Stimulated activated naive CD8-positive, alpha-beta T cell treated with anti-CD3 and anti-CD28 coated beads, Interleukin-15, Interleukin-2, amounts not matched to agents 100 ng/mL and 50 ng/mL, for 24 hours (primary cell): ENCODE data around the gene RPS26.

Experiments used
- H3K27ac Mint-ChIP-seq: one replicate; pipeline ENCODE4 v1.8.0; 2021; ENCODE audit warnings: mild to moderate bottlenecking, mixed read lengths
- H3K27me3 Mint-ChIP-seq: one replicate; pipeline ENCODE4 v1.8.0; 2021; ENCODE audit warnings: mixed read lengths
- H3K36me3 Mint-ChIP-seq: one replicate; pipeline ENCODE4 v1.8.0; 2021; ENCODE audit warnings: low read depth, mixed read lengths
- H3K4me1 Mint-ChIP-seq: one replicate; pipeline ENCODE4 v1.8.0; 2021; ENCODE audit warnings: low read depth, mixed read lengths
- H3K4me3 Mint-ChIP-seq: one replicate; pipeline ENCODE4 v1.8.0; 2021; ENCODE audit warnings: mild to moderate bottlenecking, mixed read lengths
- H3K9me3 Mint-ChIP-seq: one replicate; pipeline ENCODE4 v1.8.0; 2021; ENCODE audit warnings: mixed read lengths

The RPS26 gene

GRCh38 chr12:56078931-56079722, 37.4 kb downstream of the RPS26 start:
- Mint-ChIP-seq H3K9me3 (no peaks in the 10 kb centered on the region), H3K4me1 (peaks cover 14% of the 10 kb centered on the region), H3K27ac (no peak overlapping the region), H3K36me3 (no peaks in the 10 kb centered on the region), H3K27me3 (peaks cover 4% of the 10 kb centered on the region), H3K4me3 (peak overlapping the region; percentile 81)

- H3K27ac Mint-ChIP-seq: no peak within 1 kb of the TSS
- H3K36me3 Mint-ChIP-seq: no peaks in the 10 kb centered on the region
- H3K4me3 Mint-ChIP-seq: peak within 1 kb of the TSS; percentile 81
- H3K27me3 Mint-ChIP-seq: peaks cover 4% of the 10 kb centered on the region
- no peaks in the 10 kb centered on the region for H3K9me3 Mint-ChIP-seq
- peaks cover 14% of the 10 kb centered on the region for H3K4me1 Mint-ChIP-seq
Observed at GRCh38 chr12:56079723-56080555, 38.2 kb downstream of the RPS26 start, which contains the start of gene ERBB3. Gene ERBB3 (plus strand): TSS chr12:56080165. CDS start chr12:56080301, 136 bp downstream.

- H3K4me3 Mint-ChIP-seq: peak overlapping the region; percentile 81
- H3K27ac Mint-ChIP-seq: no peak overlapping the region
- peaks cover 4% of the 10 kb centered on the region for H3K27me3 Mint-ChIP-seq
- H3K9me3 Mint-ChIP-seq: no peaks in the 10 kb centered on the region
- peaks cover 14% of the 10 kb centered on the region for H3K4me1 Mint-ChIP-seq
- no peaks in the 10 kb centered on the region for H3K36me3 Mint-ChIP-seq
Observed at GRCh38 chr12:56080556-56081138, 38.9 kb downstream of the RPS26 start.

- Mint-ChIP-seq H3K4me1 (peaks cover 14% of the 10 kb centered on the region), H3K27ac (no peak overlapping the region), H3K36me3 (no peaks in the 10 kb centered on the region), H3K27me3 (peaks cover 4% of the 10 kb centered on the region), H3K4me3 (no peak overlapping the region), H3K9me3 (no peaks in the 10 kb centered on the region)
Observed at GRCh38 chr12:56081393-56082347, 40.0 kb downstream of the RPS26 start.

- peaks cover 14% of the 10 kb centered on the region for H3K4me1 Mint-ChIP-seq
- no peak overlapping the region for H3K4me3 Mint-ChIP-seq
- no peak overlapping the region for H3K27ac Mint-ChIP-seq
- peaks cover 4% of the 10 kb centered on the region for H3K27me3 Mint-ChIP-seq
- no peaks in the 10 kb centered on the region for H3K9me3 Mint-ChIP-seq
- H3K36me3 Mint-ChIP-seq: no peaks in the 10 kb centered on the region
Observed at GRCh38 chr12:56082382-56082781, 40.7 kb downstream of the RPS26 start.

- H3K9me3 Mint-ChIP-seq: no peaks in the 10 kb centered on the region
- H3K27me3 Mint-ChIP-seq: peaks cover 4% of the 10 kb centered on the region
- peaks cover 14% of the 10 kb centered on the region for H3K4me1 Mint-ChIP-seq
- no peak overlapping the region for H3K27ac Mint-ChIP-seq
- no peak overlapping the region for H3K4me3 Mint-ChIP-seq
- no peaks in the 10 kb centered on the region for H3K36me3 Mint-ChIP-seq
Observed at GRCh38 chr12:56082967-56083366, 41.2 kb downstream of the RPS26 start.

- peaks cover 4% of the 10 kb centered on the region for H3K27me3 Mint-ChIP-seq
- H3K9me3 Mint-ChIP-seq: no peaks in the 10 kb centered on the region
Observed at GRCh38 chr12:56084958-56085543, 43.3 kb downstream of the RPS26 start.

GRCh38 chr12:56086096-56086495, 44.4 kb downstream of the RPS26 start:
- Mint-ChIP-seq H3K9me3 (no peaks in the 10 kb centered on the region), H3K36me3 (no peaks in the 10 kb centered on the region), H3K4me3 (no peak overlapping the region), H3K27me3 (peaks cover 4% of the 10 kb centered on the region), H3K27ac (no peak overlapping the region), H3K4me1 (peaks cover 1% of the 10 kb centered on the region)

More at GRCh38 chr12:56084958-56085543, 43.3 kb downstream of the RPS26 start:
- no peak overlapping the region for H3K4me3 Mint-ChIP-seq
- no peak overlapping the region for H3K27ac Mint-ChIP-seq
- peaks cover 7% of the 10 kb centered on the region for H3K4me1 Mint-ChIP-seq
- H3K36me3 Mint-ChIP-seq: no peaks in the 10 kb centered on the region

GRCh38 chr12:56086608-56087007, 44.9 kb downstream of the RPS26 start:
- Mint-ChIP-seq H3K27ac (no peak overlapping the region), H3K27me3 (peaks cover 4% of the 10 kb centered on the region), H3K4me1 (no peaks in the 10 kb centered on the region), H3K9me3 (no peaks in the 10 kb centered on the region), H3K36me3 (no peaks in the 10 kb centered on the region), H3K4me3 (no peak overlapping the region)

- Mint-ChIP-seq H3K36me3 (no peaks in the 10 kb centered on the region), H3K4me3 (no peak overlapping the region), H3K27me3 (no peaks in the 10 kb centered on the region), H3K9me3 (no peaks in the 10 kb centered on the region), H3K4me1 (no peaks in the 10 kb centered on the region), H3K27ac (no peak overlapping the region)
Observed at GRCh38 chr12:56087220-56087619, 45.5 kb downstream of the RPS26 start.
